GM23248 (cell line): ENCODE results near the gene AGGF1. TPM values are rescaled to one million over a fixed set of nuclear protein-coding genes. Genes with fewer than 3 reads are reported as not detected.

Source experiments
- DNase-seq: peaks from one replicate; pipeline ENCODE4 v3.0.0-alpha.2; 2015
- H2AFZ ChIP-seq: fragments of 200-600 bp; sonication (generic); 2 replicates; pipeline ENCODE4 v1.6.1; 2016; ENCODE audit warnings: antibody characterized with exemption
- H3F3A ChIP-seq: fragments of 200-600 bp; sonication (generic); 2 replicates; pipeline ENCODE4 v1.6.1; 2016; ENCODE audit warnings: mild to moderate bottlenecking, antibody characterized with exemption, mixed run types; ENCODE audit not compliant: insufficient read depth
- H3K27ac ChIP-seq: fragments of 200-600 bp; sonication (generic); 2 replicates; pipeline ENCODE4 v1.5.1; 2016; ENCODE audit warnings: mild to moderate bottlenecking
- H3K27me3 ChIP-seq: fragments of 200-600 bp; sonication (generic); replicated peaks from 2 replicates; pipeline ENCODE4 v1.6.1; 2016; ENCODE audit warnings: mild to moderate bottlenecking; ENCODE audit not compliant: insufficient read depth
- H3K36me3 ChIP-seq: fragments of 200-600 bp; sonication (generic); 2 replicates; pipeline ENCODE4 v1.6.1; 2016; ENCODE audit warnings: low read depth, mild to moderate bottlenecking
- H3K4me1 ChIP-seq: fragments of 200-600 bp; sonication (generic); 2 replicates; pipeline ENCODE4 v1.6.1; 2016; ENCODE audit warnings: mild to moderate bottlenecking; ENCODE audit not compliant: insufficient read depth
- H3K4me2 ChIP-seq: fragments of 200-600 bp; sonication (generic); one replicate; pipeline ENCODE4 v1.6.1; 2016; ENCODE audit warnings: mild to moderate bottlenecking; ENCODE audit not compliant: unreplicated experiment
- H3K4me3 ChIP-seq: fragments of 200-600 bp; sonication (generic); 2 replicates; pipeline ENCODE4 v1.5.1; 2016; ENCODE audit warnings: mild to moderate bottlenecking
- H3K79me2 ChIP-seq: fragments of 200-600 bp; sonication (generic); 2 replicates; pipeline ENCODE4 v1.6.1; 2016; ENCODE audit warnings: mild to moderate bottlenecking; ENCODE audit not compliant: insufficient read depth
- H3K9ac ChIP-seq: fragments of 200-600 bp; sonication (generic); 2 replicates; pipeline ENCODE4 v1.6.1; 2016; ENCODE audit warnings: mild to moderate bottlenecking
- H3K9me2 ChIP-seq: fragments of 200-600 bp; sonication (generic); 2 replicates; pipeline ENCODE4 v1.6.1; 2016; ENCODE audit warnings: mixed run types, mild to moderate bottlenecking, moderate library complexity; ENCODE audit not compliant: insufficient read depth
- H3K9me3 ChIP-seq: fragments of 200-600 bp; sonication (generic); one replicate; pipeline ENCODE4 v1.6.1; 2017; ENCODE audit warnings: low read depth
- H4K20me1 ChIP-seq: fragments of 200-600 bp; sonication (generic); 2 replicates; pipeline ENCODE4 v1.6.0; 2016; ENCODE audit not compliant: insufficient read depth
- EZH2 ChIP-seq: fragments of 200-600 bp; sonication (generic); IDR thresholded peaks from 2 replicates; pipeline ENCODE4 v1.6.1; 2018; ENCODE audit warnings: antibody characterized with exemption, mild to moderate bottlenecking; ENCODE audit not compliant: insufficient read depth, poor library complexity, severe bottlenecking
- EZH2phosphoT487 ChIP-seq: fragments of 200-600 bp; sonication (generic); IDR thresholded peaks from 2 replicates; pipeline ENCODE4 v1.6.1; 2018; ENCODE audit warnings: antibody characterized with exemption, moderate library complexity, mild to moderate bottlenecking, low read depth; ENCODE audit not compliant: insufficient read depth
- WGBS, 2 experiments: methylation state at CpG; one replicate each; pipeline ENCODE4 v1.1.6; 2015 to 2017; ENCODE audit warnings: low lambda C conversion rate in 2 of 2, low coverage in 1 of 2; ENCODE audit errors: missing lambda C conversion rate in 2 of 2; 5-methylcytosine and 5-hydroxymethylcytosine counted together
- in situ Hi-C: fragments of 300-500 bp; cut with MboI; formaldehyde crosslinking; loops from 2 replicates; pipeline ENCODE4 v1.15.0; 2020
- polyA plus RNA-seq: library from polyadenylated mRNA; unstranded; fragments of >200 nt; fragmentation: Nextera tagmentation; extraction: Ambion mirVana; gene quantifications from 2 replicates; pipeline ENCODE4 v1.2.1, GENCODE V29; 2016
- total RNA-seq: library from RNA; depleted of rRNA; stranded (reverse); fragments of >200 nt; shearing (Covaris generic); gene quantifications from 2 replicates; pipeline ENCODE4 v1.2.3, GENCODE V29; 2014

AGGF1 gene
- total and polyA plus RNA-seq, 2 experiments from 2014 or later = 25.1 to 29.4 TPM

- Histone ChIP-seq H3F3A (no peaks in the 10 kb centered on the region), H3K27me3 (peaks cover 8% of the 10 kb centered on the region; the same call in 1 of the 2 replicates), H3K27ac (no peak overlapping the region), H4K20me1 (no peaks in the 10 kb centered on the region), H3K79me2 (peaks cover 34% of the 10 kb centered on the region), H3K4me2 (peak overlapping the region; percentile 79), H3K4me3 (peak overlapping the region; percentile 93), H3K36me3 (no peaks in the 10 kb centered on the region), H3K9me3 (no peaks in the 10 kb centered on the region), H3K9me2 (no peaks in the 10 kb centered on the region), H3K9ac (no peak overlapping the region), H3K4me1 (peaks cover 10% of the 10 kb centered on the region), H2AFZ (peak overlapping the region; percentile 92)
- 97 to 98% methylated on average over 2 of the region's 2 CpGs for WGBS, 2 experiments
- in situ Hi-C loops = no loop called here
- DNase-seq = no peak
- TF ChIP-seq EZH2phosphoT487 (no peak), EZH2 (no peak)
These were observed 773 bp upstream of the AGGF1 start for GRCh38 chr5:77029376-77029885.

- WGBS, 2 experiments = 94 to 96% methylated on average over 3 of the region's 3 CpGs
- peaks cover 10% of the 10 kb centered on the region for H3K4me1 ChIP-seq
- H3K27ac ChIP-seq = no peak overlapping the region
- H3K79me2 ChIP-seq = peaks cover 34% of the 10 kb centered on the region
- no peak for DNase-seq
- no peaks in the 10 kb centered on the region for H3K27me3 ChIP-seq
- no peak overlapping the region for H3K9ac ChIP-seq
- H3K4me2 ChIP-seq = peak overlapping the region; percentile 79
- H3K9me2 ChIP-seq = no peaks in the 10 kb centered on the region
- H3K4me3 ChIP-seq = peak overlapping the region; percentile 93; the same call in 1 of the 2 replicates
- H4K20me1 ChIP-seq = no peaks in the 10 kb centered on the region
- peaks cover 11% of the 10 kb centered on the region; the same call in 1 of the 2 replicates for H3K36me3 ChIP-seq
- in situ Hi-C loops = no loop called here
- TF ChIP-seq EZH2 = no peak
- no peak for TF ChIP-seq EZH2phosphoT487
- no peaks in the 10 kb centered on the region for H3K9me3 ChIP-seq
- H3F3A ChIP-seq = peaks cover 5% of the 10 kb centered on the region
- no peak overlapping the region for H2AFZ ChIP-seq
These were observed 1.7 kb downstream of the AGGF1 start for GRCh38 chr5:77031891-77032290.

GRCh38 chr5:77032635-77033034 is 2.4 kb downstream of the AGGF1 start:
- H3K27ac ChIP-seq = no peak overlapping the region
- no peak overlapping the region for H3K4me3 ChIP-seq
- peaks cover 18% of the 10 kb centered on the region for H3K36me3 ChIP-seq
- H2AFZ ChIP-seq = no peak overlapping the region
- peaks cover 10% of the 10 kb centered on the region for H3K4me1 ChIP-seq
- in situ Hi-C loops = no loop called here
- 63 to 65% methylated on average over 4 of the region's 4 CpGs for WGBS, 2 experiments
- TF ChIP-seq EZH2 = no peak
- no peak for TF ChIP-seq EZH2phosphoT487
- no peak for DNase-seq
- H3F3A ChIP-seq = peaks cover 5% of the 10 kb centered on the region
- no peak overlapping the region for H3K4me2 ChIP-seq
- H3K27me3 ChIP-seq = no peaks in the 10 kb centered on the region
- H3K9ac ChIP-seq = no peak overlapping the region
- H3K9me3 ChIP-seq = no peaks in the 10 kb centered on the region
- no peaks in the 10 kb centered on the region for H4K20me1 ChIP-seq
- no peaks in the 10 kb centered on the region for H3K9me2 ChIP-seq
- peaks cover 34% of the 10 kb centered on the region for H3K79me2 ChIP-seq

GRCh38 chr5:77033338-77033737 is 3.1 kb downstream of the AGGF1 start:
- Histone ChIP-seq H3K9me3 (no peaks in the 10 kb centered on the region), H3K79me2 (peaks cover 34% of the 10 kb centered on the region), H3F3A (peaks cover 5% of the 10 kb centered on the region), H3K36me3 (peaks cover 18% of the 10 kb centered on the region), H3K4me1 (peaks cover 10% of the 10 kb centered on the region), H3K9me2 (no peaks in the 10 kb centered on the region), H3K4me3 (no peak overlapping the region), H4K20me1 (no peaks in the 10 kb centered on the region), H3K27ac (no peak overlapping the region), H3K27me3 (no peaks in the 10 kb centered on the region), H3K4me2 (no peak overlapping the region), H3K9ac (no peak overlapping the region), H2AFZ (no peak overlapping the region)
- TF ChIP-seq EZH2 (no peak), EZH2phosphoT487 (no peak)
- DNase-seq = no peak
- in situ Hi-C loops = no loop called here
- WGBS, 2 experiments = 96 to 97% methylated on average over 5 of the region's 5 CpGs

- 90 to 97% methylated on average over 1 of the region's 1 CpG for WGBS, 2 experiments
- Histone ChIP-seq H3K4me1 (peaks cover 10% of the 10 kb centered on the region), H3K9me2 (no peaks in the 10 kb centered on the region), H3K79me2 (peaks cover 28% of the 10 kb centered on the region), H3K27ac (no peak overlapping the region), H3K4me3 (no peak overlapping the region), H4K20me1 (no peaks in the 10 kb centered on the region), H3F3A (peaks cover 5% of the 10 kb centered on the region), H3K36me3 (peaks cover 33% of the 10 kb centered on the region), H3K27me3 (no peaks in the 10 kb centered on the region), H2AFZ (no peak overlapping the region), H3K9ac (no peak overlapping the region), H3K4me2 (no peak overlapping the region), H3K9me3 (no peaks in the 10 kb centered on the region)
- TF ChIP-seq EZH2phosphoT487 (no peak), EZH2 (no peak)
- DNase-seq = no peak
- in situ Hi-C loops = no loop called here
These were observed 5.7 kb downstream of the AGGF1 start for GRCh38 chr5:77035950-77036349.
